Measurements from ENCODE around the gene CCNA1. TPM values are rescaled to one million over a fixed set of nuclear protein-coding genes. Genes with fewer than 3 reads are reported as not detected.
A peak's percentile ranks its signal among the peaks of the same experiment; 100 is the strongest.

Gene CCNA1
- total RNA-seq, 1 experiment from 2014 or later, result 45.0 TPM

- DNase-seq (ENCODE audit: unreplicated experiment), result no peak
- Mint-ChIP-seq H3K4me1 (ENCODE audit: insufficient read depth, unreplicated experiment) (peaks cover 18% of the 10 kb centered on the region), H3K9me3 (ENCODE audit: unreplicated experiment) (no peaks in the 10 kb centered on the region), H3K27me3 (ENCODE audit: insufficient read depth, unreplicated experiment) (no peaks in the 10 kb centered on the region), H3K27ac (ENCODE audit: low read depth, unreplicated experiment) (no peak overlapping the region), H3K36me3 (ENCODE audit: insufficient read depth, unreplicated experiment) (no peaks in the 10 kb centered on the region), H3K4me3 (ENCODE audit: unreplicated experiment) (no peak overlapping the region)
- CTCF ChIA-PET, result no interaction called here
- intact Hi-C loops (cut with micrococcal nuclease), result no loop called here
- TF ChIP-seq CTCF (IDR thresholded peaks at IDR 0.05; ENCODE audit: unreplicated experiment), result no peak
- POLR2A ChIA-PET, result no interaction called here
- BruUV-seq (replicated peaks), result TSS peak; percentile 32
These were observed 1.8 kb upstream of the CCNA1 start for GRCh38 chr13:36430247-36431203.

- Mint-ChIP-seq H3K4me3 (ENCODE audit: unreplicated experiment) (peak overlapping the region; percentile 65), H3K4me1 (ENCODE audit: insufficient read depth, unreplicated experiment) (peaks cover 18% of the 10 kb centered on the region), H3K9me3 (ENCODE audit: unreplicated experiment) (no peaks in the 10 kb centered on the region), H3K36me3 (ENCODE audit: insufficient read depth, unreplicated experiment) (no peaks in the 10 kb centered on the region), H3K27ac (ENCODE audit: low read depth, unreplicated experiment) (no peak overlapping the region), H3K27me3 (ENCODE audit: insufficient read depth, unreplicated experiment) (no peaks in the 10 kb centered on the region)
- BruUV-seq (replicated peaks), result no TSS peak
- peak; percentile 45 for DNase-seq (ENCODE audit: unreplicated experiment)
- intact Hi-C loops (cut with micrococcal nuclease), result no loop called here
- TF ChIP-seq CTCF (IDR thresholded peaks at IDR 0.05; ENCODE audit: unreplicated experiment), result no peak
- ChIA-PET POLR2A (no interaction called here), CTCF (interaction anchor here (0.6 kb wide), 1 partner anchor 156 kb away, joined by 3 read pairs; no protein-coding TSS in a partner anchor)
These were observed 840 bp upstream of the CCNA1 start for GRCh38 chr13:36431204-36432105.

GRCh38 chr13:36436811-36437210 is 4.5 kb downstream of the CCNA1 start:
- BruUV-seq (replicated peaks), result no TSS peak
- POLR2A ChIA-PET, result interaction anchor here (0.6 to 1.0 kb wide), 5 partner anchors 8 to 564 kb away, joined by 3 to 5 read pairs (median 4); no protein-coding TSS in a partner anchor
- no peak for TF ChIP-seq CTCF (IDR thresholded peaks at IDR 0.05; ENCODE audit: unreplicated experiment)
- Mint-ChIP-seq H3K27ac (ENCODE audit: low read depth, unreplicated experiment) (no peak overlapping the region), H3K36me3 (ENCODE audit: insufficient read depth, unreplicated experiment) (peaks cover 5% of the 10 kb centered on the region), H3K9me3 (ENCODE audit: unreplicated experiment) (no peaks in the 10 kb centered on the region), H3K4me3 (ENCODE audit: unreplicated experiment) (no peak overlapping the region), H3K4me1 (ENCODE audit: insufficient read depth, unreplicated experiment) (peaks cover 6% of the 10 kb centered on the region), H3K27me3 (ENCODE audit: insufficient read depth, unreplicated experiment) (no peaks in the 10 kb centered on the region)
- CTCF ChIA-PET, result interaction anchor here (0.6 to 2.6 kb wide), 5 partner anchors 17 to 618 kb away, joined by 4 to 7 read pairs (median 5); no protein-coding TSS in a partner anchor
- DNase-seq (ENCODE audit: unreplicated experiment), result no peak
- intact Hi-C loops (cut with micrococcal nuclease), result no loop called here
